Lung (tissue), 12 donors: Measurements from ENCODE around the gene GNAT1. TPM values are rescaled to one million over a fixed set of nuclear protein-coding genes. Genes with fewer than 3 reads are reported as not detected.

ENCODE experiments used
- ATAC-seq: fragments of 200-7000 bp; cut with Tn5 transposase; one replicate; pipeline ENCODE4 v1.9.1; 2020; ENCODE audit warnings: moderate number of reproducible peaks; ENCODE audit not compliant: insufficient read depth, low FRiP score
- DNase-seq, 3 donors: peaks; one replicate each; pipeline ENCODE4 v3.0.0-alpha.2; 2013 to 2017
- H3K27ac ChIP-seq, 2 donors: one replicate each; pipeline ENCODE4 v1.5.1; 2013; ENCODE audit warnings: mild to moderate bottlenecking in 2 of 2, moderate library complexity in 2 of 2, control low read depth in 1 of 2, inconsistent platforms in 1 of 2, low read depth in 1 of 2, low read length in 1 of 2
- H3K27me3 ChIP-seq, 3 donors: one replicate each; pipeline ENCODE4 v1.5.1; 2013; ENCODE audit warnings: low read length in 2 of 3; ENCODE audit not compliant: control insufficient read depth in 3 of 3, insufficient read depth in 3 of 3
- H3K36me3 ChIP-seq, 4 donors: one replicate each; pipeline ENCODE4 v1.5.1; 2013; ENCODE audit warnings: low read length in 4 of 4, mild to moderate bottlenecking in 1 of 4, moderate library complexity in 1 of 4; ENCODE audit not compliant: control insufficient read depth in 4 of 4, insufficient read depth in 4 of 4
- H3K4me1 ChIP-seq, 5 donors: one replicate each; pipeline ENCODE4 v1.5.1; 2013; ENCODE audit warnings: low read length in 5 of 5, mild to moderate bottlenecking in 2 of 5, moderate library complexity in 1 of 5; ENCODE audit not compliant: control insufficient read depth in 5 of 5, insufficient read depth in 5 of 5
- H3K4me3 ChIP-seq: one replicate; pipeline ENCODE4 v1.5.1; 2013; ENCODE audit warnings: mild to moderate bottlenecking, control low read depth, moderate library complexity
- H3K9ac ChIP-seq, 2 donors: one replicate each; pipeline ENCODE4 v1.5.1; 2013; ENCODE audit warnings: low read length in 2 of 2, control low read depth in 1 of 2; ENCODE audit not compliant: insufficient read depth in 1 of 2
- H3K9me3 ChIP-seq, 4 donors: one replicate each; pipeline ENCODE4 v1.5.1; 2013; ENCODE audit warnings: low read length in 3 of 4, mild to moderate bottlenecking in 1 of 4, moderate library complexity in 1 of 4; ENCODE audit not compliant: control insufficient read depth in 4 of 4, insufficient read depth in 3 of 4
- WGBS, 2 donors: extraction: QIAGEN DNeasy Blood & Tissue Kit; methylation state at CpG; one replicate each; pipeline ENCODE4 v1.1.7; 2013; 5-methylcytosine and 5-hydroxymethylcytosine counted together
- polyA plus RNA-seq, 2 donors: library from polyadenylated mRNA; stranded (reverse); fragments of 200-250 nt; gene quantifications; one replicate each; pipeline ENCODE4 v1.2.1, GENCODE V29; 2013
- total RNA-seq, 2 donors: library from RNA; depleted of rRNA in 1 of 2; stranded (reverse); fragments of >200 nt in 1 of 2; gene quantifications; one replicate each; pipeline ENCODE4 v1.2.1, GENCODE V29; 2014 to 2021
- TF ChIP-seq, protein P1 (sequence below): IDR thresholded peaks from 2 replicates; pipeline ENCODE4 v1.5.1; 2012; ENCODE audit warnings: mild to moderate bottlenecking; ENCODE audit errors: control extremely low read depth, extremely low read depth
- donor health status: control.
- donor health status: control.
- donor health status: Bipolar disorder and iron deficiency.
- donor health status: healthy.
- donor health status: DM: yes; HTN: yes; CAD: no.

GNAT1 gene
- total and polyA plus RNA-seq, 4 donors: 0.05 to 0.16 TPM; not detected in 2

DNA sequence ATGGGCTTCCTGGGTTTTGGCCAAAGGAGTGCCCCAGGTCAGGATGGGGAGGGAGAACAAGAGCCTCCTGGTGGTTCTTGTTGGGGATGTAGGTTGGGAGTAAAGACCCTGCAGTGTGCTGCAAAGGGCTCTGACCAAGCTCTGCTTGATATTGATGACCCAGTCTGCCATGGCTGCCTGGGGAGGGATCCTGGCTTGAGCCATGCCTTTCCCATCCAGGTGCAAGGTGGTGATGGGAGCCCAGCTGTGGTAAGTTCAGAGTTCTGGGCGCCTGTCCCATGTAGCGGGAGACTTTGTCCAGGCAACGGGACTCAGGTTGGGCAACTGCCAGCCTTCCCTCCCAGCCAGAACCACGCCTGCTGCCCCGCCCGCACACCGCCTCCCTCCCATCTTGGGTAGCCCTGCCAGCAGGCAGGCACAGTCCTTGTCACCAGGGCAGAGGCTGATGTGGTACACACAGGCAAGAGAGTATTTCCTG is 47.2 kb downstream of the GNAT1 start:
- DNase-seq: no peak
- Histone ChIP-seq H3K4me3 (peak overlapping the region; percentile 88), H3K36me3 (peaks cover 0 to 10% (median 5%) of the 10 kb centered on the region in 4 donors), H3K9ac (peak overlapping the region in 1 of 2 donors; percentile 80), H3K27me3 (no peaks in the 10 kb centered on the region), H3K27ac (peak overlapping the region; percentile 95 to 97), H3K4me1 (peaks cover 2 to 40% (median 8%) of the 10 kb centered on the region in 5 donors), H3K9me3 (no peaks in the 10 kb centered on the region)
- TF ChIP-seq, protein P1, sequence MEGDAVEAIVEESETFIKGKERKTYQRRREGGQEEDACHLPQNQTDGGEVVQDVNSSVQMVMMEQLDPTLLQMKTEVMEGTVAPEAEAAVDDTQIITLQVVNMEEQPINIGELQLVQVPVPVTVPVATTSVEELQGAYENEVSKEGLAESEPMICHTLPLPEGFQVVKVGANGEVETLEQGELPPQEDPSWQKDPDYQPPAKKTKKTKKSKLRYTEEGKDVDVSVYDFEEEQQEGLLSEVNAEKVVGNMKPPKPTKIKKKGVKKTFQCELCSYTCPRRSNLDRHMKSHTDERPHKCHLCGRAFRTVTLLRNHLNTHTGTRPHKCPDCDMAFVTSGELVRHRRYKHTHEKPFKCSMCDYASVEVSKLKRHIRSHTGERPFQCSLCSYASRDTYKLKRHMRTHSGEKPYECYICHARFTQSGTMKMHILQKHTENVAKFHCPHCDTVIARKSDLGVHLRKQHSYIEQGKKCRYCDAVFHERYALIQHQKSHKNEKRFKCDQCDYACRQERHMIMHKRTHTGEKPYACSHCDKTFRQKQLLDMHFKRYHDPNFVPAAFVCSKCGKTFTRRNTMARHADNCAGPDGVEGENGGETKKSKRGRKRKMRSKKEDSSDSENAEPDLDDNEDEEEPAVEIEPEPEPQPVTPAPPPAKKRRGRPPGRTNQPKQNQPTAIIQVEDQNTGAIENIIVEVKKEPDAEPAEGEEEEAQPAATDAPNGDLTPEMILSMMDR: no peak
- 7 to 12% methylated on average over 7 of the region's 7 CpGs for WGBS, 2 donors
- ATAC-seq: no peak

DNA sequence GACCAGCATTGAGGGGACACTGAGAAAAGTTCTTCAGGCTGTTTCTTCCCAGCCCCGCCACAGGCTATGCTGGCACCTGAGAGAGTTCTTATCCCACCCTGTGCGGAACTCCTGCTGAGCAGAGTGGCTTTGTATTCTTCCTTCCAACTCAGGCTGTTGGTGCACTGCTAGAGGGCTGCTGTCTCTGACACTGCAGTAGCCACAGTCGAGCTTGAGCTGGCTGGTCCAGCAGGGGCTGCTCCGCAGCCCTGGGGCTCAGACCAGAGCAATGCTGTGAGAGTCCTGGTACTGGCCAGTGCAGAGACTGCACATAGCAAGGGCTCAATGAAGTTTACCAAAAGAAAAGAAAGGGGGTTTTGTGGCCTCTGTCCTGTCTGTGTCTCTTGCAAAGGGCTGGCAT is 48.2 kb downstream of the GNAT1 start:
- H3K9ac ChIP-seq: no peak overlapping the region
- ATAC-seq (no peak), DNase-seq (no peak)
- H3K27ac ChIP-seq: peak overlapping the region; percentile 59 to 97
- no peaks in the 10 kb centered on the region for H3K9me3 ChIP-seq
- no peak overlapping the region for H3K4me3 ChIP-seq
- no peaks in the 10 kb centered on the region for H3K27me3 ChIP-seq
- H3K36me3 ChIP-seq: peaks cover 0 to 11% (median 6%) of the 10 kb centered on the region in 4 donors
- peaks cover 2 to 40% (median 8%) of the 10 kb centered on the region in 5 donors for H3K4me1 ChIP-seq
- 70 to 80% methylated on average over 4 of the region's 4 CpGs for WGBS, 2 donors
- TF ChIP-seq, protein P1: no peak

DNA sequence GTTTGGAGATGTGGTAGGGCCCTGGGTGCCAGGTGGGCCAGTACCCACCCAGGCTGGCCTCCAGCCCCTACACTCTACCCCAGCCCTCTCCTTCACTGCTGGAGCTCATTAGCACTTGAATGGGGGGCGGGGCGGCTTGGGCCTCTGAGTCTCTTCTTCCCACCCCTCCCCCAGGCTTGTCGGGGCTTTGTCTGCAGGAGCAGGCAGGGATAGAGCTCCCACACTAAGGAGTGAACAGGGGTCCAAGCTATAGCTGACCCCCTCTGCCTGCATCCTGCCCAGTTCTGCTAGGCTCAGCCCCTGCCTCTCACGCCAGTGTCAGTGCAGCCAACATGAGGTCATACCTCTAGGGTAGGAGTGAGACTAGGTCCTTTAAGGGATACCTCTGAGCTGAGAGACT is 49.8 kb downstream of the GNAT1 start:
- 62 to 79% methylated on average over 4 of the region's 4 CpGs for WGBS, 2 donors
- H3K27ac ChIP-seq: peak overlapping the region; percentile 84 to 95
- TF ChIP-seq, protein P1: no peak
- H3K9ac ChIP-seq: no peak overlapping the region
- no peak for ATAC-seq
- H3K4me3 ChIP-seq: no peak overlapping the region
- no peaks in the 10 kb centered on the region for H3K9me3 ChIP-seq
- H3K4me1 ChIP-seq: peaks cover 2 to 50% (median 15%) of the 10 kb centered on the region in 5 donors
- H3K36me3 ChIP-seq: peaks cover 0 to 11% (median 6%) of the 10 kb centered on the region in 4 donors
- no peak for DNase-seq
- H3K27me3 ChIP-seq: no peaks in the 10 kb centered on the region
